Muscle of leg (tissue), 11 donors: ENCODE measurements around the gene FOXD2. TPM values are rescaled to one million over a fixed set of nuclear protein-coding genes. Genes with fewer than 3 reads are reported as not detected.

Experiments used
- DNase-seq: peaks from one replicate; pipeline ENCODE4 v3.0.0; 2013
- H3K27ac ChIP-seq: one replicate; pipeline ENCODE4 v1.5.1; 2013; ENCODE audit warnings: mild to moderate bottlenecking, low read length, control low read depth
- H3K27me3 ChIP-seq: one replicate; pipeline ENCODE4 v1.6.1; 2013; ENCODE audit warnings: low read length; ENCODE audit not compliant: control insufficient read depth, insufficient read depth
- H3K36me3 ChIP-seq: one replicate; pipeline ENCODE4 v1.6.1; 2013; ENCODE audit warnings: low read length; ENCODE audit not compliant: control insufficient read depth, insufficient read depth
- H3K4me1 ChIP-seq: one replicate; pipeline ENCODE4 v1.6.1; 2013; ENCODE audit warnings: low read length; ENCODE audit not compliant: control insufficient read depth, insufficient read depth
- H3K4me3 ChIP-seq: one replicate; pipeline ENCODE4 v1.5.1; 2013; ENCODE audit warnings: low read length, control low read depth
- H3K9me3 ChIP-seq: replicated peaks from 2 replicates; pipeline ENCODE4 v1.6.1; 2013; ENCODE audit warnings: low read depth, low read length; ENCODE audit not compliant: control insufficient read depth
- WGBS: methylation state at CpG from one replicate; pipeline ENCODE4 v1.1.5; 2013; ENCODE audit warnings: missing lambda C conversion rate; ENCODE audit not compliant: insufficient coverage; 5-methylcytosine and 5-hydroxymethylcytosine counted together
- polyA plus RNA-seq, 8 donors: library from polyadenylated mRNA; unstranded; fragments of 120-200 nt; gene quantifications; one replicate each; pipeline versions ENCODE4 v1.2.1 to v1.2.3, GENCODE V29; 2013; ENCODE audit warnings: inconsistent platforms in 1 of 8, low replicate concordance in 1 of 8; ENCODE audit not compliant: insufficient read length in 8 of 8, insufficient read depth in 1 of 8
- total RNA-seq: library from RNA; stranded (reverse); fragments of 120-200 nt; gene quantifications from one replicate; pipeline ENCODE4 v1.2.4, GENCODE V29; 2013

Gene FOXD2
- total and polyA plus RNA-seq, 9 donors: 0.14 to 0.64 (median 0.28) TPM

DNA sequence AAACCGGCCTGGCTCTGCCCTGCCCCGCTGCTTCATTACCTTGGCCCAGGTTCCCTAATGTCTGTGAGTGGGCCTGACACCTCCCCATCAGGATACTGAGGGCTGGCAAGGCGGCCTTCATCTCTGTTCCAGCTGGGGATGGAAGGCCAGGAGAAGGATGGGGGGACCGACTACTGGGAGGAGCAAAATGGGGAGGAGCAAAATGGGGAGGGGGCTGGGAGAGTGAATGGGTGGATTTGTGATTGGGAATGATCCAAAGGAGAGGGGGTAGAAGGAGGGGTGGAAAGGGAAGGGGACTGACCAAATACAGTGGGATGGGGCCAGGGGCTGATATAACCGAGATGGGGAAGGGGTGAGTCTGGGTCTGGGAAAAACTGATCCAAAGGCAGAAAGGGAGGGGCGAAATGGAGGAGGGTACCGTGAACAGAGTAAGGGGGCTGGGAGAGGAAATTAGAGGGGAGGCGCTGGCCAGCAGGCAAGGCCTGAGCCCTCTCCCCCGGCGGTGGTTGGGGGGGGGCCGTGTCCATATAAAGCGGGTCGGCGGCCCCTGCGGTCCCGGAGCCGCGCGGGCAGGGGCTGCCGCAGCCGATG lies 22.0 kb upstream of the FOXD2 start, which contains the start of gene FOXE3:
Gene FOXE3 (plus strand): TSS at position 558 of the 591 bp plus-strand sequence. CDS start 31 bp downstream, at position 589.
- H3K27ac ChIP-seq: no peak within 1 kb of the TSS
- H3K36me3 ChIP-seq: no peaks in the 10 kb centered on the region
- no peaks in the 10 kb centered on the region for H3K9me3 ChIP-seq
- 5% methylated on average over 19 of the region's 21 CpGs for WGBS
- H3K4me1 ChIP-seq: peaks cover 2% of the 10 kb centered on the region
- H3K27me3 ChIP-seq: peaks cover 74% of the 10 kb centered on the region
- H3K4me3 ChIP-seq: peak within 1 kb of the TSS; percentile 24
- no peak for DNase-seq

DNA sequence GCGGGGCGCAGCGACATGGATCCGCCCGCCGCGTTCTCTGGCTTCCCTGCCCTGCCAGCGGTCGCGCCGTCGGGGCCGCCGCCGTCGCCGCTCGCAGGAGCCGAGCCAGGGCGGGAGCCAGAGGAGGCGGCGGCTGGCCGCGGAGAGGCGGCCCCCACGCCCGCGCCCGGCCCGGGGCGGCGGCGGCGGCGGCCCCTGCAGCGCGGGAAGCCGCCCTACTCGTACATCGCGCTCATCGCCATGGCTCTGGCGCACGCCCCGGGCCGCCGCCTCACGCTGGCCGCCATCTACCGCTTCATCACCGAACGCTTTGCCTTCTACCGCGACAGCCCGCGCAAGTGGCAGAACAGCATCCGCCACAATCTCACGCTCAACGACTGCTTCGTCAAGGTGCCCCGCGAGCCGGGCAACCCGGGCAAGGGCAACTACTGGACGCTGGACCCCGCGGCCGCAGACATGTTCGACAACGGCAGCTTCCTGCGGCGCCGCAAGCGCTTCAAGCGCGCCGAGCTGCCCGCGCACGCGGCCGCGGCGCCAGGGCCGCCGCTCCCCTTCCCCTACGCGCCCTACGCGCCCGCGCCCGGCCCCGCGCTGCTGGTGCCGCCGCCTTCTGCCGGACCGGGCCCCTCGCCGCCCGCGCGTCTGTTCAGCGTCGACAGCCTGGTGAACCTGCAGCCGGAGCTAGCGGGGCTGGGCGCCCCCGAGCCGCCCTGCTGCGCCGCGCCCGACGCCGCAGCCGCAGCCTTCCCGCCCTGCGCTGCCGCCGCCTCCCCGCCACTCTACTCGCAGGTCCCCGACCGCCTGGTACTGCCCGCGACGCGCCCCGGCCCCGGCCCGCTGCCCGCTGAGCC lies 21.3 kb upstream of the FOXD2 start:
- DNase-seq: no peak
- peaks cover 2% of the 10 kb centered on the region for H3K4me1 ChIP-seq
- under 1% methylated on average over 134 of the region's 134 CpGs for whole genome bisulfite sequencing
- peak overlapping the region; percentile 24 for H3K4me3 ChIP-seq
- H3K27me3 ChIP-seq: peaks cover 75% of the 10 kb centered on the region
- H3K36me3 ChIP-seq: no peaks in the 10 kb centered on the region
- no peak overlapping the region for H3K27ac ChIP-seq
- no peaks in the 10 kb centered on the region for H3K9me3 ChIP-seq

DNA sequence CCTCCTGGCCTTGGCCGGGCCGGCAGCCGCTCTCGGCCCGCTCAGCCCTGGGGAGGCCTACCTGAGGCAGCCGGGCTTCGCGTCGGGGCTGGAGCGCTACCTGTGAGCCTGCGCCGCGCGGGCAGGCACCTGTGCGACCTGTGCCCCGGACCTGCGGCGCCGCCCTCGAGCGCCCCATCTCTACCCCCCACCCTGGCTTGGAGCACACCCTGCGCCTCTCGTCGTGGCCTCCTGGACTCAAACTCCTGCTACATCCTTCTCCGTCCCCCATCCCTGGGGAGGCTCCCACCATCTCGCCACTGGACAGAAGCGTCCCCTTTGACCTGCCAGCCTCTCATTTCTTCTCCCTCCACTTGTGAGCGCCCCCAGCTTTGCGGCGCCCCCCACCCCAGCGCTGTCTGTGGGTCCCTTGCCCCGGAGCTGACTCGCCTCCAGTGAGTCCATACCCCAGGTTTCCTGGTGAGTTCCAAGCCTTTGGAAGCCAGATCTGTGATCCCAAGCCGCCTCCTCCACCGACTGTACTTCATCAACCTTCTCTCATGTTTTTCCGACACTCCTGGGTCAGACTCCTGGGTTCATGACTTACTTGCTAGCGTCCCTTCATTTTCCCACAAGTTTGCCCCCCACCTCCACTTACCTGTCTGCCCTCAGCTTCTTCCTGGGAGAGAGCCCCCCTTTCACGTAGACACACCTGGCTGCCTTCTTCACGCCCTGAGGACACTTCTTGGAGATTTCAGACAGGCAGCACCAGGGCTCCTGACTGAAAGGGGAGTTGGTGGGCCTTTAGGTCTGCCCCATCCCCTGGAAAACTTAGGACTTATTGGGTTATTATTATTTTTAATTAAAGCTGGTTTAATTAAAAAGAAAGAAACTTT lies 20.4 kb upstream of the FOXD2 start:
- Histone ChIP-seq H3K27me3 (peaks cover 71% of the 10 kb centered on the region), H3K27ac (no peak overlapping the region), H3K9me3 (no peaks in the 10 kb centered on the region), H3K4me3 (no peak overlapping the region), H3K36me3 (no peaks in the 10 kb centered on the region), H3K4me1 (peaks cover 2% of the 10 kb centered on the region)
- 11% methylated on average over 37 of the region's 39 CpGs for WGBS
- DNase-seq: no peak

DNA sequence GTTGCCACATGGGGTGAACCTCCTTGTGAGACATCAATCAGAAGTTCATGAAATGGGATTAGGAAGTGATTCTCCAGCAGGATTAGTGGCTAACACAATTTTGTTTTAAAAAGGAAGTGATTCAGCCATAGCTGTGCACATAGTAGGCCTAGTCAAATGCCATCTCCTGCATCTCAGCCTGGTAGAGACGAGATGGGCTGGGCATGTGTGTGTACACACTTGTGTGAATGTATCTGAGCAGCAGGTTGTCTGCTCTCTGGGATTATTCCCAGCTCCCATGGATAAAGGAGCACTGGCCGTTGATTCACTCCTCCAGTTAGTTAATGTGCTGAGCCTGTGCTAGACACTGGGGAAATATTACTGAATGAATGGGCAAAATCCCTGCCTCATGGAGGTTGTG lies 19.7 kb upstream of the FOXD2 start:
- 75% methylated on average over 1 of the region's 2 CpGs for WGBS
- H3K9me3 ChIP-seq: no peaks in the 10 kb centered on the region
- no peak overlapping the region for H3K4me3 ChIP-seq
- peaks cover 70% of the 10 kb centered on the region for H3K27me3 ChIP-seq
- no peak overlapping the region for H3K27ac ChIP-seq
- no peak for DNase-seq
- H3K4me1 ChIP-seq: peaks cover 2% of the 10 kb centered on the region
- no peaks in the 10 kb centered on the region for H3K36me3 ChIP-seq

DNA sequence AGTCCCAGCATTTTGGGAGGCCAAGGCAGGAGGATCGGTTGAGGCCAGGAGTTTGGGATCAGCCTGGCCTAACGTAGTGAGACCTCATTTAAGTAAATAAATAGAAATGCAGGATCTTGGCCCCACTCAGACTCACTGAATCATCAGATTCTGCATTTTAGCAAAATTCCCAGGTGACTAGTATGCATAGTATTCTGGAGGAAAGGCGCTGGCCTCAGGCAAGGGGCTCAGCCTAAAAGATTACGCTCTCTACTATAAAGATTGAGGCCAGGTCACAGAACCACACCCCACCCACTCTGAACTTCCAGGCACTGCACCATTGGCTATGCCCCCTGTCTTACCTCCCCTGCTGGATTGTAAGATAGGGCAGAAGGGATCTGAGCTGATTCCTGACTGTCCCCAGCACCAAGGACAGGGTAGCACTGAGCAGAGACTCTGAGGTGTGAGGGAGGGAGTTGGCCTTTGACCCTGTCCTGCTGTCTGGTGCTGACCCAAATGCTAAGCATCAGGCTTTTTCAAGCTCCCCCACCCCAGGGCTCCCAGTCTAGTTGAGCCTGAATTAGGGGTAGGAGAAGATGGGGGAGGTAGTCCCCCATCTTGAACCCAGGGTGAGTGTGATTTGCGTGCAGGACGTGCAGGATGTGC lies 19.0 kb upstream of the FOXD2 start:
- Histone ChIP-seq H3K4me1 (peaks cover 2% of the 10 kb centered on the region), H3K4me3 (no peak overlapping the region), H3K27me3 (peaks cover 69% of the 10 kb centered on the region), H3K36me3 (no peaks in the 10 kb centered on the region), H3K27ac (no peak overlapping the region), H3K9me3 (no peaks in the 10 kb centered on the region)
- DNase-seq: no peak
- WGBS: 73% methylated on average over 2 of the region's 6 CpGs

DNA sequence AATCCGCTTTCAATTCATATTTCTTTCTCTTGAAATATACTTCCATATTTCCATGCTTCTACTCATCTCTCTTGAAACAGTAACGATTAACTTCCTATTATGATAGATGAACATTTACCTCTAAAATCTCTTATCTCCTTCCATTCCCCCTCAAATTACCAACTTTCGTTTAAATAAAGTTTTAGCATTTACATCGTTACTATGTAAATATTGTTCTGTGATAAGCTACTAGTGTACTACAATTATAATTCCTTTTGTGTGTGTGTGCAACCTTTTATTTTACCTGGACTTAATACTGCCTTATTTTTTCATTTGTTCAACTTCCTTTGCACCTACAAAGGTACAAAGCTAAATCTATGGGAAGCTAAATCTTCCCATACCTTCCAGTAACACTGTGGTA lies 17.3 kb upstream of the FOXD2 start:
- H3K36me3 ChIP-seq: no peaks in the 10 kb centered on the region
- no peaks in the 10 kb centered on the region for H3K9me3 ChIP-seq
- no peak for DNase-seq
- H3K27me3 ChIP-seq: peaks cover 69% of the 10 kb centered on the region
- WGBS: 100% methylated on average over 1 of the region's 4 CpGs
- no peak overlapping the region for H3K4me3 ChIP-seq
- H3K27ac ChIP-seq: no peak overlapping the region
- H3K4me1 ChIP-seq: peaks cover 2% of the 10 kb centered on the region

DNA sequence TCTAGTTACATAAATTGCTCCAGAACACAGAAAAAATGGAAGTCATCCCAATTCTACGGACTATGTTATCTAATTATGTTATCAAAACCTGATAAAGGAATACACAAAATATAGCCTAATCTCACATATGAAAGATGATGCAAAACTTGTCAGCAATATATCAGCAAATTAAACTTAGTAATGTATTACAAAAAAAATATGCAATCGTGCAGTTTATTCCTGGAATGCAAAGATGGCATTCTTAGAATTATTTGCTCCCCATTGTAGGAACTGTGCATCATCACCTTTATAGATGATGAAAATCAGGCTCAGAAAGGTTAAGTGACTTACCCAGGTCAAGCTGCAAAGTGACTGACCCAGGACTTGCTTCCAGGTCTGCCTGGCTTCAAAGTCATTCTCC lies 14.0 kb upstream of the FOXD2 start:
- no peak overlapping the region for H3K4me3 ChIP-seq
- no peaks in the 10 kb centered on the region for H3K9me3 ChIP-seq
- H3K36me3 ChIP-seq: no peaks in the 10 kb centered on the region
- no peaks in the 10 kb centered on the region for H3K4me1 ChIP-seq
- no CpG with 5 or more reads among the region's 2 CpGs for WGBS
- DNase-seq: no peak
- no peak overlapping the region for H3K27ac ChIP-seq
- peaks cover 57% of the 10 kb centered on the region for H3K27me3 ChIP-seq

DNA sequence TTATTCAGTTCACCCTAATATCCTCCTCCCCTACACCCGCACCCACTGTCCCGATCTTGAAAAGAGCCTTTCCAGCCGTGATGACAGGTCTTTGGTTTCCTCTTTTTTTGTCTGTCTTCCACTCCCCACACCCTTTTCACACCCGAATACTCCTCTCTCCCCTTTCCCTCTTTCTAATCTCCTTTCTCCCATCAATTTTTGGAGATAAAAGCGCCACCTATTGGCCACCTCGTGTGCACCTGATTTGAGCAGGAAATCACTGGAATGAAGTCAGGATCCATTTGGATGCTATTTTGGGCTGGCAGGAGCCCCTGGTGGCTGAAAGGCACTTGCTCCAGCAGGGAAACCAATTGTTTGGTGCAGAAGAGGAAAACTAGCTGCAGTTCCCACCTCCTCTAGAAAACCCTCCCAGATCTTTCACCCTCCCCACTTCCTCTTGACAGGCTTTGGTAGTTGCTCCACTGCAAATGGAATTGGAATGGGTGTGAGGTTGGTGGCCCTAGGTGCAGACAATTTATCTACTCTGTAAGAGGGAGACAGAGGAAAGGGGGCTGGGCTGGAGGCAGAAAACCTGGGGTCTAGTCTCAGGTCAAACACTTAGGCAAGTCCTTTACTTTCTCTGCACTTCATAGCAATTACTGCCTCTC lies 13.4 kb upstream of the FOXD2 start:
- H3K36me3 ChIP-seq: no peaks in the 10 kb centered on the region
- peak; percentile 63 for DNase-seq
- peaks cover 54% of the 10 kb centered on the region for H3K27me3 ChIP-seq
- H3K4me3 ChIP-seq: no peak overlapping the region
- H3K9me3 ChIP-seq: no peaks in the 10 kb centered on the region
- 6% methylated on average over 4 of the region's 6 CpGs for WGBS
- no peak overlapping the region for H3K27ac ChIP-seq
- H3K4me1 ChIP-seq: no peaks in the 10 kb centered on the region

DNA sequence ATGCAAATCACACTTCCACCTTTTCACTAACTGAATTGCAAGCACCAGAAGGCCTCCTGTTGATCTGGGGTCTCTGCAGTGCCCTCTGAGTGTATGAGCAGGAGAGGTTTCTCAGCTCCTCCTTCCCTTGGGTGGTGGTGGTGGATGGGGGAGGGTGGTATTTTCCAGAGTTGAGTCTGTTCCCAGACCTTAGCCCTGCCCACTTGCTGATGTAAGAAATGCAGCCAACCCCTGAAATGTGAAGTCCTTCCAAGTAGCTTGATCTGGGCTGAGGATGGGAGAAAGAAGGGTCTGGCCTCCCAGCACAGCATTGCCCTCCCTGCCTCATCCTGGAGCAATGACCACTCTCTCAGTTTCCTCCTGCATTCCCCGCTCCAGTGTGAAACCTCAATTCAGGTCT lies 6.3 kb upstream of the FOXD2 start:
- Histone ChIP-seq H3K27me3 (peaks cover 81% of the 10 kb centered on the region), H3K36me3 (no peaks in the 10 kb centered on the region), H3K9me3 (no peaks in the 10 kb centered on the region), H3K27ac (no peak overlapping the region), H3K4me3 (no peak overlapping the region), H3K4me1 (peaks cover 30% of the 10 kb centered on the region)
- no CpG with 5 or more reads among the region's 1 CpG for WGBS
- no peak for DNase-seq
